ENCODE results near the gene NEMP2.

NEMP2 gene

GRCh38 chr2:190456833-190457232 is 77.7 kb downstream of the NEMP2 start:
- TF ChIP-seq, protein P1, sequence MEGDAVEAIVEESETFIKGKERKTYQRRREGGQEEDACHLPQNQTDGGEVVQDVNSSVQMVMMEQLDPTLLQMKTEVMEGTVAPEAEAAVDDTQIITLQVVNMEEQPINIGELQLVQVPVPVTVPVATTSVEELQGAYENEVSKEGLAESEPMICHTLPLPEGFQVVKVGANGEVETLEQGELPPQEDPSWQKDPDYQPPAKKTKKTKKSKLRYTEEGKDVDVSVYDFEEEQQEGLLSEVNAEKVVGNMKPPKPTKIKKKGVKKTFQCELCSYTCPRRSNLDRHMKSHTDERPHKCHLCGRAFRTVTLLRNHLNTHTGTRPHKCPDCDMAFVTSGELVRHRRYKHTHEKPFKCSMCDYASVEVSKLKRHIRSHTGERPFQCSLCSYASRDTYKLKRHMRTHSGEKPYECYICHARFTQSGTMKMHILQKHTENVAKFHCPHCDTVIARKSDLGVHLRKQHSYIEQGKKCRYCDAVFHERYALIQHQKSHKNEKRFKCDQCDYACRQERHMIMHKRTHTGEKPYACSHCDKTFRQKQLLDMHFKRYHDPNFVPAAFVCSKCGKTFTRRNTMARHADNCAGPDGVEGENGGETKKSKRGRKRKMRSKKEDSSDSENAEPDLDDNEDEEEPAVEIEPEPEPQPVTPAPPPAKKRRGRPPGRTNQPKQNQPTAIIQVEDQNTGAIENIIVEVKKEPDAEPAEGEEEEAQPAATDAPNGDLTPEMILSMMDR (IDR thresholded peaks at IDR 0.05; ENCODE audit: extremely low read depth, missing control alignments): no peak
- no peak for DNase-seq (ENCODE audit: low spot score)

GRCh38 chr2:190455358-190456095 is 79.0 kb downstream of the NEMP2 start:
- no peak for DNase-seq (ENCODE audit: low spot score)
- TF ChIP-seq, protein P1 (IDR thresholded peaks at IDR 0.05; ENCODE audit: extremely low read depth, missing control alignments): no peak

GRCh38 chr2:190454795-190455194 is 79.7 kb downstream of the NEMP2 start:
- no peak for DNase-seq (ENCODE audit: low spot score)
- TF ChIP-seq, protein P1 (IDR thresholded peaks at IDR 0.05; ENCODE audit: extremely low read depth, missing control alignments): no peak

All from GM20000 (cell line).